ENCODE measurements around the gene VWA2. TPM values are rescaled to one million over a fixed set of nuclear protein-coding genes. Genes with fewer than 3 reads are reported as not detected.

The VWA2 gene
- total RNA-seq, 6 experiments from 2014 or later: 0.06 to 0.14 (median 0.09) TPM; not detected in 2

DNA sequence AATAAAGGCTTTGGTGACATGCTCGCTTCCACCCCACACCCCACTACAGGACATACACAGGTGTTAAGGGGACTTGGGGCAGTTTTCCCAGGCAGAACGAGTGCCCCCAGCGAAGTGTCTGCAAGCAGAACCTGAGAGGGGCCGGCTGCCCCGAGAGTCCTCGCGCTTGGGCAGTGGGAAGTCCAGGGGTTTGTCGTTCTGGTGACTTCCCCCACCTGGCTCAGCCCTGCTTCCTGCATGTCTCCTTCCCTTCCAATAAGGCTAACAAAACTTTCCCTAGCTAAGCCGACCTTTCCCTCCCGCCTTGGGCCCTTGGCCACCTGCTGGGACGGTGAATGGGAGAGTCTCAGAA lies 916 bp downstream of the VWA2 start:
- DNase-seq (no peak), ATAC-seq (no peak)
- Histone ChIP-seq H3K27me3 (peaks cover 5 to 8% of the 10 kb centered on the region in 2 donors), H3K27ac (no peak overlapping the region), H3K36me3 (no peaks in the 10 kb centered on the region), H3K4me3 (no peak overlapping the region), H3K9me3 (no peaks in the 10 kb centered on the region), H3K4me1 (peaks cover 0 to 11% (median 0%) of the 10 kb centered on the region in 4 donors)
- WGBS (ENCODE audit: insufficient coverage, low coverage, low lambda C conversion rate, missing lambda C conversion rate): 46% methylated on average over 5 of the region's 11 CpGs
- intact Hi-C loops (cut with DNase I): no loop called here
- no peak for TF ChIP-seq POLR2A (IDR thresholded peaks at IDR 0.05)
- TF ChIP-seq, protein P1, sequence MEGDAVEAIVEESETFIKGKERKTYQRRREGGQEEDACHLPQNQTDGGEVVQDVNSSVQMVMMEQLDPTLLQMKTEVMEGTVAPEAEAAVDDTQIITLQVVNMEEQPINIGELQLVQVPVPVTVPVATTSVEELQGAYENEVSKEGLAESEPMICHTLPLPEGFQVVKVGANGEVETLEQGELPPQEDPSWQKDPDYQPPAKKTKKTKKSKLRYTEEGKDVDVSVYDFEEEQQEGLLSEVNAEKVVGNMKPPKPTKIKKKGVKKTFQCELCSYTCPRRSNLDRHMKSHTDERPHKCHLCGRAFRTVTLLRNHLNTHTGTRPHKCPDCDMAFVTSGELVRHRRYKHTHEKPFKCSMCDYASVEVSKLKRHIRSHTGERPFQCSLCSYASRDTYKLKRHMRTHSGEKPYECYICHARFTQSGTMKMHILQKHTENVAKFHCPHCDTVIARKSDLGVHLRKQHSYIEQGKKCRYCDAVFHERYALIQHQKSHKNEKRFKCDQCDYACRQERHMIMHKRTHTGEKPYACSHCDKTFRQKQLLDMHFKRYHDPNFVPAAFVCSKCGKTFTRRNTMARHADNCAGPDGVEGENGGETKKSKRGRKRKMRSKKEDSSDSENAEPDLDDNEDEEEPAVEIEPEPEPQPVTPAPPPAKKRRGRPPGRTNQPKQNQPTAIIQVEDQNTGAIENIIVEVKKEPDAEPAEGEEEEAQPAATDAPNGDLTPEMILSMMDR (IDR thresholded peaks at IDR 0.05): no peak

DNA sequence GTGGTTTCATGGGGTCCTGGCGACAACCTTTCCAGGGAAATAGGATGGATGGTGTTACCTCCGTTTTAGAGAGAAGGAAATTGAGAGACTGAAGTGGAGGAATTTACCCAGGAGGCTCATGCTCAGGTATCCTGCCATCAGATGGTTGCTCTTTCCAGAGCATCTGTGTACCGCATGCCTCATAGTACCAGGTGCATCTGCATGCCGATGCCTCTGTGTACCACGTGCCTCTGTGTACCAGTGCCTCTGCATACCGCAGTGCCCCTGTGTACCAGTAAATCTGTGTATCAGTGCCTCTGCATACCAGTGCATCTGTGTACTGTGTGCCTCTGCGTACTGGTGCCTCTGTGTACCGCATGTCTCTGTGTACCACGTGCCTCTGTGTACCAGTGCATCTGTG lies 3.2 kb downstream of the VWA2 start:
- no peak overlapping the region for H3K4me3 ChIP-seq
- H3K27me3 ChIP-seq: peaks cover 5 to 8% of the 10 kb centered on the region in 2 donors
- no peaks in the 10 kb centered on the region for H3K9me3 ChIP-seq
- no peak for ATAC-seq
- no peak overlapping the region for H3K27ac ChIP-seq
- no peak for DNase-seq
- TF ChIP-seq POLR2A (IDR thresholded peaks at IDR 0.05): no peak
- TF ChIP-seq, protein P1 (IDR thresholded peaks at IDR 0.05): no peak
- intact Hi-C loops (cut with DNase I): no loop called here
- peaks cover 0 to 11% (median 0%) of the 10 kb centered on the region in 4 donors for H3K4me1 ChIP-seq
- H3K36me3 ChIP-seq: no peaks in the 10 kb centered on the region
- 68% methylated on average over 3 of the region's 9 CpGs for WGBS (ENCODE audit: insufficient coverage, low coverage, low lambda C conversion rate, missing lambda C conversion rate)

GRCh38 chr10:114243661-114244060 lies 4.6 kb downstream of the VWA2 start:
- H3K4me3 ChIP-seq: no peak overlapping the region
- ATAC-seq (no peak), DNase-seq (no peak)
- H3K4me1 ChIP-seq: peaks cover 0 to 9% (median 0%) of the 10 kb centered on the region in 4 donors
- no peaks in the 10 kb centered on the region for H3K9me3 ChIP-seq
- H3K27ac ChIP-seq: no peak overlapping the region
- H3K27me3 ChIP-seq: peaks cover 2 to 5% of the 10 kb centered on the region in 2 donors
- H3K36me3 ChIP-seq: no peaks in the 10 kb centered on the region
- 46% methylated on average over 8 of the region's 9 CpGs for WGBS (ENCODE audit: insufficient coverage, low coverage, low lambda C conversion rate, missing lambda C conversion rate)
- intact Hi-C loops (cut with DNase I): no loop called here
- no peak for TF ChIP-seq POLR2A (IDR thresholded peaks at IDR 0.05)
- TF ChIP-seq, protein P1 (IDR thresholded peaks at IDR 0.05): no peak

DNA sequence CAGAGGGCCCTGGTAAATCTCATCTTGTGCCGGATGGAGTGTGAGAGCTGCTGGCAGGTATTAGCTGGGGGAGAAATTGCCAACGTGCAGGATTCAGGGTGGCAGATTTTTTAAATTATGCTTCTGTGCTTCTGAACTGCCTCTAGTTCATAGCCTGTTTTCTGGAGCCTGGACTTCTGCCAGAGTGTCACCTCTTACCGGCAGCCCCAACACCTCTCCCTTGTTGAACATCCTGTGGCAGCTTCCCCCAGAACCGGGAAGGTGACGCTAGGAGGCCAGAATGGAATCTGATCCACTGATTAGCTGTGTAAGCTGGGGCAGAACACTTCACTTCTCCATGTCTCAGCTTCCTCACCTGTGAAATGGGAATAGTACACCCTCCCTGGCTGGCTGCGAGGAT lies 5.1 kb downstream of the VWA2 start:
- TF ChIP-seq, protein P1 (IDR thresholded peaks at IDR 0.05): no peak
- TF ChIP-seq POLR2A (IDR thresholded peaks at IDR 0.05): no peak
- intact Hi-C loops (cut with DNase I): no loop called here
- no peak for ATAC-seq
- H3K36me3 ChIP-seq: no peaks in the 10 kb centered on the region
- no peak for DNase-seq
- peaks cover 0 to 5% of the 10 kb centered on the region in 2 donors for H3K27me3 ChIP-seq
- no peak overlapping the region for H3K27ac ChIP-seq
- H3K9me3 ChIP-seq: no peaks in the 10 kb centered on the region
- H3K4me3 ChIP-seq: no peak overlapping the region
- H3K4me1 ChIP-seq: peaks cover 0 to 5% (median 0%) of the 10 kb centered on the region in 4 donors
- WGBS (ENCODE audit: insufficient coverage, low coverage, low lambda C conversion rate, missing lambda C conversion rate): 35% methylated on average over 5 of the region's 6 CpGs
